Astrocyte (in vitro differentiated cells and primary cell): ENCODE measurements around the gene TMEM156. TPM values are rescaled to one million over a fixed set of nuclear protein-coding genes. Genes with fewer than 3 reads are reported as not detected.
"Not testable (repeated sequence)": the region's sequence is repeated elsewhere in the genome, so short reads cannot be mapped to it uniquely, and the experiment has no call there.

Source experiments
- DNase-seq: peaks from one replicate; pipeline ENCODE4 v3.0.0-alpha.2; 2010; ENCODE audit warnings: low read depth
- FAIRE-seq: peaks from 2 replicates; lab custom pipeline; 2011; peaks lifted over from hg19 to GRCh38; lab: Jason Lieb, UNC
- H2AFZ ChIP-seq: 2 replicates; pipeline ENCODE4 v1.6.0; 2012; ENCODE audit warnings: low read depth, low read length, inconsistent platforms
- H3K27ac ChIP-seq: 2 replicates; pipeline ENCODE4 v1.5.1; 2011; ENCODE audit warnings: low read depth, low read length, inconsistent platforms
- H3K27me3 ChIP-seq: 2 replicates; pipeline ENCODE4 v1.6.0; 2011; ENCODE audit warnings: low read length, inconsistent platforms; ENCODE audit not compliant: insufficient read depth
- H3K36me3 ChIP-seq: 2 replicates; pipeline ENCODE4 v1.5.1; 2011; ENCODE audit warnings: low read length, inconsistent platforms; ENCODE audit not compliant: insufficient read depth
- H3K4me1 ChIP-seq: 2 replicates; pipeline ENCODE4 v1.5.1; 2011; ENCODE audit warnings: low read length, inconsistent platforms; ENCODE audit not compliant: insufficient read depth
- H3K4me2 ChIP-seq: 2 replicates; pipeline ENCODE4 v1.6.0; 2012; ENCODE audit warnings: low read length, inconsistent platforms
- H3K4me3 ChIP-seq: 2 replicates; pipeline ENCODE4 v1.5.1; 2011; ENCODE audit warnings: low read depth, mild to moderate bottlenecking, low read length, inconsistent platforms; ENCODE audit not compliant: insufficient read depth
- H3K79me2 ChIP-seq: 2 replicates; pipeline ENCODE4 v1.6.0; 2012; ENCODE audit warnings: mild to moderate bottlenecking, low read length, inconsistent platforms; ENCODE audit not compliant: insufficient read depth
- H3K9ac ChIP-seq: 2 replicates; pipeline ENCODE4 v1.6.0; 2012; ENCODE audit warnings: mild to moderate bottlenecking, low read length, inconsistent platforms
- H3K9me3 ChIP-seq: 2 replicates; pipeline ENCODE4 v1.5.1; 2012; ENCODE audit warnings: low read depth, mild to moderate bottlenecking, low read length, inconsistent platforms; ENCODE audit not compliant: insufficient read depth
- H4K20me1 ChIP-seq: 2 replicates; pipeline ENCODE4 v1.6.0; 2012; ENCODE audit warnings: low read length, inconsistent platforms; ENCODE audit not compliant: insufficient read depth
- H3K27ac Mint-ChIP-seq: one replicate; pipeline ENCODE4 v1.8.0; 2021; ENCODE audit warnings: mild to moderate bottlenecking, mixed read lengths; ENCODE audit not compliant: unreplicated experiment
- H3K27me3 Mint-ChIP-seq: one replicate; pipeline ENCODE4 v1.8.0; 2021; ENCODE audit warnings: low read depth, mixed read lengths; ENCODE audit not compliant: unreplicated experiment
- H3K36me3 Mint-ChIP-seq: one replicate; pipeline ENCODE4 v1.8.0; 2021; ENCODE audit warnings: low read depth, mixed read lengths; ENCODE audit not compliant: unreplicated experiment
- H3K4me1 Mint-ChIP-seq: one replicate; pipeline ENCODE4 v1.8.0; 2021; ENCODE audit warnings: low read depth, mixed read lengths; ENCODE audit not compliant: unreplicated experiment
- H3K4me3 Mint-ChIP-seq: one replicate; pipeline ENCODE4 v1.8.0; 2021; ENCODE audit warnings: mild to moderate bottlenecking, moderate library complexity, mixed read lengths; ENCODE audit not compliant: unreplicated experiment
- H3K9me3 Mint-ChIP-seq: one replicate; pipeline ENCODE4 v1.8.0; 2021; ENCODE audit warnings: mild to moderate bottlenecking, mixed read lengths; ENCODE audit not compliant: unreplicated experiment
- EZH2 ChIP-seq: IDR thresholded peaks from 2 replicates; pipeline ENCODE4 v1.6.1; 2012; ENCODE audit warnings: mild to moderate bottlenecking, low read length, inconsistent platforms; ENCODE audit not compliant: insufficient read depth
- total RNA-seq: library from RNA; stranded (reverse); gene quantifications from 2 replicates; pipeline ENCODE4 v1.2.1, GENCODE V29; 2021
- TF ChIP-seq, protein P1 (sequence below): IDR thresholded peaks from 2 replicates; pipeline ENCODE4 v1.5.1; 2011; ENCODE audit warnings: low read depth, mild to moderate bottlenecking, inconsistent platforms, low read length, moderate library complexity; ENCODE audit not compliant: insufficient read depth

TMEM156 gene
- total RNA-seq, 1 donor from 2014 or later, result 0.59 TPM

DNA sequence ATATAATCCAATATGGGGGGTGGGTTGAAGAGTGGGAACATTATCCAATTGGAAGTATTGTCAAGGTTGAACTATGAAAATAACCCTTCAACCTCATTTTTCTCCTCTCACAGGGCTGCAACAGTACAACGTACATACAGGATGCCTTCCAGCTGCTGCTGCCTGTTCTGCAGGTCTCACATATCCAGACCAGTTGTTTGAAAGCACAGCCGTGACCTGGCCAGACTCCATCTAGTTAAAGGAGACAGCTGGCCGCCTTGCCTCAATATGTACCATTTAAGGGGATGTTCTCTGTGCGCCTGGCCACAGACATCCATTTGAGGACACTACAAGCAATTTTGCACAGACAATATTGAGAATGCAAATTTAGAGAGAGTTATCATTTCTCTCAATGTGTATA lies 88.9 kb downstream of the TMEM156 start:
- DNase-seq (no peak), FAIRE-seq (no peak)
- Mint-ChIP-seq H3K4me1 (peaks cover 10% of the 10 kb centered on the region), H3K9me3 (peaks cover 2% of the 10 kb centered on the region), H3K27me3 (no peaks in the 10 kb centered on the region), H3K36me3 (peaks cover 30% of the 10 kb centered on the region), H3K4me3 (no peak overlapping the region), H3K27ac (no peak overlapping the region)
- Histone ChIP-seq H3K79me2 (no peaks in the 10 kb centered on the region), H3K4me1 (peaks cover 3% of the 10 kb centered on the region), H3K27me3 (no peaks in the 10 kb centered on the region), H3K4me3 (no peak overlapping the region), H3K9me3 (no peaks in the 10 kb centered on the region), H3K4me2 (no peak overlapping the region), H3K27ac (no peak overlapping the region), H3K36me3 (peaks cover 54% of the 10 kb centered on the region), H4K20me1 (peaks cover 2% of the 10 kb centered on the region), H2AFZ (no peak overlapping the region), H3K9ac (no peak overlapping the region)
- TF ChIP-seq, protein P1, sequence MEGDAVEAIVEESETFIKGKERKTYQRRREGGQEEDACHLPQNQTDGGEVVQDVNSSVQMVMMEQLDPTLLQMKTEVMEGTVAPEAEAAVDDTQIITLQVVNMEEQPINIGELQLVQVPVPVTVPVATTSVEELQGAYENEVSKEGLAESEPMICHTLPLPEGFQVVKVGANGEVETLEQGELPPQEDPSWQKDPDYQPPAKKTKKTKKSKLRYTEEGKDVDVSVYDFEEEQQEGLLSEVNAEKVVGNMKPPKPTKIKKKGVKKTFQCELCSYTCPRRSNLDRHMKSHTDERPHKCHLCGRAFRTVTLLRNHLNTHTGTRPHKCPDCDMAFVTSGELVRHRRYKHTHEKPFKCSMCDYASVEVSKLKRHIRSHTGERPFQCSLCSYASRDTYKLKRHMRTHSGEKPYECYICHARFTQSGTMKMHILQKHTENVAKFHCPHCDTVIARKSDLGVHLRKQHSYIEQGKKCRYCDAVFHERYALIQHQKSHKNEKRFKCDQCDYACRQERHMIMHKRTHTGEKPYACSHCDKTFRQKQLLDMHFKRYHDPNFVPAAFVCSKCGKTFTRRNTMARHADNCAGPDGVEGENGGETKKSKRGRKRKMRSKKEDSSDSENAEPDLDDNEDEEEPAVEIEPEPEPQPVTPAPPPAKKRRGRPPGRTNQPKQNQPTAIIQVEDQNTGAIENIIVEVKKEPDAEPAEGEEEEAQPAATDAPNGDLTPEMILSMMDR, result no peak
- no peak for TF ChIP-seq EZH2

DNA sequence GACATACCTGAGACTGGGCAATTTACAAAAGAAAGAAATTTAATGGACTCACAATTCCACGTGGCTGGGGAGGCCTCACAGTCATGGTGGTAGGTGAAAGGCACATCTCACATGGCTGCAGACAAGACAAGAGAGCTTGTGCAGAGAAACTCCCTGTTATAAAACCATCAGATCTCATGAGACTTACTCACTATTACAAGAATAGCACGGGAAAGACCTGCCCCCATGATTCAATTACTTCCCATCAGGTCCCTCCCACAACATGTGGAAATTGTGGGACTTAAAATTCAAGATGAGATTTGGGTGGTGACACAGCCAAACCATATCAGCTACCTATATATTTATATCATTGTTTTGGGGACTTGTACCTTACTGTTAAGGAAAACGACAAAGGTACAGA lies 90.3 kb downstream of the TMEM156 start:
- not testable (repeated sequence) for H3K9me3 Mint-ChIP-seq, H4K20me1 ChIP-seq, H3K9me3 ChIP-seq, H3K4me2 ChIP-seq, H3K4me3 ChIP-seq, H3K27ac Mint-ChIP-seq, H3K4me3 Mint-ChIP-seq, H3K27me3 Mint-ChIP-seq, H3K27me3 ChIP-seq, H2AFZ ChIP-seq, H3K79me2 ChIP-seq, FAIRE-seq, H3K9ac ChIP-seq, H3K4me1 ChIP-seq, H3K27ac ChIP-seq, H3K4me1 Mint-ChIP-seq
- DNase-seq, result peak; percentile 34
- H3K36me3 ChIP-seq, result peaks cover 67% of the 10 kb centered on the region
- peaks cover 38% of the 10 kb centered on the region for H3K36me3 Mint-ChIP-seq

DNA sequence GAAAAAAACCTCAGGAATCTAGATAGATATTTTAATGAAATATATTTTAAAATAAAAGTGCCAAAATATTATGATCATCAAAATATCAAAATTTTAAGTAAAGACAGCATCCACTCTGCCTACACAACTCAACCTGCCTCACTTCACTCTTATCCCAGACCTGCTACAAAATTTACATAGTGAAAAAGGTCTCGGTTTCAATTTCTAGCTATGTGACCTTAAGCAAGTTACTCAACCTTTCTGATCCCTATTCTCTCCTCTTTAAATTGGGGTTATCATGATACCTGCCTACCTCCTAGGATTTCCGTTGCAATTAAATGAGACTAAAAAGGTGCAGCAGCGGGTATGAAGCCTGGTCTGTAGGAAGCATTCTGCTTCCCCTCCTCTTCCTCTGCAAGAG lies 91.7 kb downstream of the TMEM156 start:
- DNase-seq, result no peak
- Mint-ChIP-seq H3K36me3 (peaks cover 38% of the 10 kb centered on the region), H3K27ac (no peak overlapping the region), H3K4me3 (peak overlapping the region; percentile 34), H3K4me1 (peaks cover 9% of the 10 kb centered on the region), H3K9me3 (peaks cover 3% of the 10 kb centered on the region), H3K27me3 (no peaks in the 10 kb centered on the region)
- no peaks in the 10 kb centered on the region for H3K9me3 ChIP-seq
- H4K20me1 ChIP-seq, result peaks cover 10% of the 10 kb centered on the region
- no peaks in the 10 kb centered on the region for H3K79me2 ChIP-seq
- FAIRE-seq, result no peak
- no peak overlapping the region for H3K27ac ChIP-seq
- TF ChIP-seq, protein P1, result no peak
- TF ChIP-seq EZH2, result no peak
- H3K4me1 ChIP-seq, result no peaks in the 10 kb centered on the region
- no peak overlapping the region for H3K4me2 ChIP-seq
- H3K27me3 ChIP-seq, result no peaks in the 10 kb centered on the region
- H2AFZ ChIP-seq, result no peak overlapping the region
- no peak overlapping the region for H3K9ac ChIP-seq
- H3K36me3 ChIP-seq, result peaks cover 75% of the 10 kb centered on the region
- H3K4me3 ChIP-seq, result no peak overlapping the region
